Kidney (tissue), 14 donors: Measurements from ENCODE around the gene SAFB. TPM values are rescaled to one million over a fixed set of nuclear protein-coding genes. Genes with fewer than 3 reads are reported as not detected.
A peak's percentile ranks its signal among the peaks of the same experiment; 100 is the strongest.

ENCODE experiments used
- DNase-seq, 5 donors: peaks; one replicate each; pipeline ENCODE4 v3.0.0-alpha.2; 2013 to 2020
- FAIRE-seq: peaks from 2 replicates; lab custom pipeline; 2012; peaks lifted over from hg19 to GRCh38; lab: Jason Lieb, UNC
- H3K27ac ChIP-seq, 2 donors: one replicate each; pipeline ENCODE4 v1.7.0; 2013; ENCODE audit warnings: low read depth in 2 of 2, low read length in 2 of 2, inconsistent platforms in 1 of 2
- H3K27me3 ChIP-seq: one replicate; pipeline ENCODE4 v1.7.1; 2013; ENCODE audit warnings: low read length, inconsistent platforms; ENCODE audit not compliant: control insufficient read depth, insufficient read depth
- H3K36me3 ChIP-seq, 3 donors: one replicate each; pipeline versions ENCODE4 v1.7.0 to v1.7.1; 2013; ENCODE audit warnings: low read length in 3 of 3, control low read depth in 1 of 3, inconsistent platforms in 1 of 3; ENCODE audit not compliant: insufficient read depth in 3 of 3, control insufficient read depth in 2 of 3
- H3K4me1 ChIP-seq, 3 donors: one replicate each; pipeline versions ENCODE4 v1.7.0 to v1.7.1; 2013; ENCODE audit warnings: low read length in 3 of 3, inconsistent platforms in 1 of 3, low read depth in 1 of 3; ENCODE audit not compliant: control insufficient read depth in 2 of 3, insufficient read depth in 2 of 3
- H3K4me3 ChIP-seq, 3 donors: one replicate each; pipeline versions ENCODE4 v1.7.0 to v1.8.1; 2013; ENCODE audit warnings: low read length in 3 of 3, control low read depth in 1 of 3, inconsistent platforms in 1 of 3
- H3K9ac ChIP-seq, 3 donors: one replicate each; pipeline versions ENCODE4 v1.7.0 to v1.7.1; 2013; ENCODE audit warnings: low read length in 3 of 3, control low read depth in 1 of 3, inconsistent platforms in 1 of 3
- H3K9me3 ChIP-seq, 3 donors: one replicate each; pipeline versions ENCODE4 v1.7.0 to v1.7.1; 2013; ENCODE audit warnings: low read length in 3 of 3, control low read depth in 1 of 3, inconsistent platforms in 1 of 3; ENCODE audit not compliant: control insufficient read depth in 2 of 3, insufficient read depth in 1 of 3
- CTCF ChIP-seq: IDR thresholded peaks from 3 replicates; pipeline ENCODE4 v1.5.1; 2012; ENCODE audit warnings: mild to moderate bottlenecking, moderate library complexity, borderline replicate concordance; ENCODE audit not compliant: insufficient read depth; ENCODE audit errors: extremely low read depth
- intact Hi-C: fragments of 100-400 bp; cut with DNase I; formaldehyde crosslinking; loops from one replicate; pipeline ENCODE4 v1.11.1; 2022
- polyA plus RNA-seq: library from polyadenylated mRNA; stranded (reverse); fragments of 350-450 nt; fragmentation: Illumina TruSeq; extraction: RNeasy Lipid Tissue Mini Kit (QIAGEN cat#74804); gene quantifications from one replicate; pipeline ENCODE4 v1.2.3, GENCODE V29; 2014; ENCODE audit warnings: low read depth, low replicate concordance; ENCODE audit not compliant: insufficient read depth
- total RNA-seq: library from RNA; stranded (reverse); fragmentation: NEBNext Ultra II Directional; extraction: Animal tissue kit (Norgen Biotek cat#: 25700); gene quantifications from one replicate; pipeline ENCODE4 v1.2.1, GENCODE V29; 2021
- donor health status: control.
- donor health status: control.
- donor health status: control.
- donor health status: control.
- donor health status: control.
- donor health status: DM: yes; HTN: yes; CAD: no.
- donor health status: Normal renal cell carcinoma (clear cell type).

SAFB gene
- total and polyA plus RNA-seq, 2 donors from 2014 or later = 35.0 to 88.6 TPM

GRCh38 chr19:5619946-5620345 is 2.9 kb upstream of the SAFB start:
- intact Hi-C loops = no loop called here
- DNase-seq (no peak), FAIRE-seq (peak; percentile 32)
- Histone ChIP-seq H3K27ac (peak overlapping the region in 1 of 2 donors; percentile 18), H3K9me3 (no peaks in the 10 kb centered on the region), H3K27me3 (no peaks in the 10 kb centered on the region), H3K9ac (peak overlapping the region in 1 of 3 donors; percentile 30), H3K4me1 (peaks cover 2 to 20% (median 18%) of the 10 kb centered on the region in 3 donors), H3K36me3 (peaks cover 8 to 47% (median 27%) of the 10 kb centered on the region in 3 donors), H3K4me3 (peak overlapping the region in 2 of 3 donors; percentile 20 to 98)
- no peak for TF ChIP-seq CTCF

GRCh38 chr19:5621311-5621944 is 1.5 kb upstream of the SAFB start:
- peaks cover 2 to 33% (median 25%) of the 10 kb centered on the region in 3 donors for H3K4me1 ChIP-seq
- intact Hi-C loops = no loop called here
- no peaks in the 10 kb centered on the region for H3K9me3 ChIP-seq
- H3K9ac ChIP-seq = peak overlapping the region; percentile 53 to 97 (median 95)
- peak in 2 of 5 donors; percentile 29 to 82 for DNase-seq
- TF ChIP-seq CTCF = no peak
- H3K36me3 ChIP-seq = peaks cover 2 to 39% (median 19%) of the 10 kb centered on the region in 3 donors
- no peak for FAIRE-seq
- H3K4me3 ChIP-seq = peak overlapping the region; percentile 70 to 98 (median 87)
- H3K27ac ChIP-seq = peak overlapping the region; percentile 90 to 92
- no peaks in the 10 kb centered on the region for H3K27me3 ChIP-seq

- Histone ChIP-seq H3K36me3 (peaks cover 2 to 43% (median 20%) of the 10 kb centered on the region in 3 donors), H3K27ac (peak overlapping the region; percentile 90 to 92), H3K9me3 (no peaks in the 10 kb centered on the region), H3K9ac (peak overlapping the region; percentile 53 to 97 (median 95)), H3K4me3 (peak overlapping the region; percentile 70 to 98 (median 87)), H3K4me1 (peaks cover 2 to 33% (median 25%) of the 10 kb centered on the region in 3 donors), H3K27me3 (no peaks in the 10 kb centered on the region)
- intact Hi-C loops = no loop called here
- FAIRE-seq (no peak), DNase-seq (peak in 2 of 5 donors; percentile 29 to 76)
- no peak for TF ChIP-seq CTCF
Observed at GRCh38 chr19:5621945-5622464, 878 bp upstream of the SAFB start.
